GM21515 (cell line): ENCODE results near the gene KISS1.
"Not testable (repeated sequence)": the region's sequence is repeated elsewhere in the genome, so short reads cannot be mapped to it uniquely, and the experiment has no call there.

ENCODE experiments used
- ATAC-seq: cut with Tn5 transposase; IDR thresholded peaks from one replicate; pipeline ENCODE4 v1.9.1; 2021; ENCODE audit not compliant: unreplicated experiment

KISS1 gene, protein sequence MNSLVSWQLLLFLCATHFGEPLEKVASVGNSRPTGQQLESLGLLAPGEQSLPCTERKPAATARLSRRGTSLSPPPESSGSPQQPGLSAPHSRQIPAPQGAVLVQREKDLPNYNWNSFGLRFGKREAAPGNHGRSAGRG

DNA sequence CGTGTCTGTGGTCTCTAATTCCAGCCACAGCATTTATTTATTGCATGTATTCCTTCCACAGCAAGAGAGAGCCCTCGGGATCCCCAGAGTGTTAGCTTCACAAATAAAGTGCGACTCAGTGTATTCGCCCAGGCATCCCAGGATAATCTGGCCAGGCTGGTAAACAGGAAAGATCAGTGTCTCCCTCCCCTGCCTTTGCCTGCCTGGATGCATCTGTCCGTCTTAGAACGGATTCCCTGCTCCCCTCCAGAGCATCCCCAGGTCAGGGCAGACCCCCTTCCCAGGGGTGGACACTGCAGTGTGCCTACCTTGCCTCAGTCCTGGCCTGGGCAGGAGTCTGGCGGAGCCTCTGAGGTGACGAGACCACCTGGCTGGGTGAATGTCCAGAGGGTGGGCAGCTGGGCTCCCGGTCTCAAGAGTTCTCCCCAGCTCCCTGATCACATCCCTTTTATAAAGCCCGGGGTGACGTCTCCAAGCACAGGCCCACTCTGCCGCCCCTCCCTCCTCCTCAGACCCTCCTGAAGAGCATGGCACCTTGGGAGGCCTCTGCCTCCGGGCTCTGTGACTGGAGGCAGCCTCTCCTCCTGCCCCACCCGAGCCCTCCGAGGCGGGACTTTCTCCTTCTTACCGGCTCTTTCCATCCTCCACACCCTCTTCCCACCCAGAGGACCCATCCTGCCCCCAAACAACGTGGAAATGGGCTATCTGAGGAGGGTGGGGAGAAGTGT lies at the start of gene KISS1:
Gene KISS1, minus strand, starts transcription at position 424 of the 728 bp plus-strand sequence. CDS start 3,615 bp downstream, outside the sequence.
- no peak for ATAC-seq

DNA sequence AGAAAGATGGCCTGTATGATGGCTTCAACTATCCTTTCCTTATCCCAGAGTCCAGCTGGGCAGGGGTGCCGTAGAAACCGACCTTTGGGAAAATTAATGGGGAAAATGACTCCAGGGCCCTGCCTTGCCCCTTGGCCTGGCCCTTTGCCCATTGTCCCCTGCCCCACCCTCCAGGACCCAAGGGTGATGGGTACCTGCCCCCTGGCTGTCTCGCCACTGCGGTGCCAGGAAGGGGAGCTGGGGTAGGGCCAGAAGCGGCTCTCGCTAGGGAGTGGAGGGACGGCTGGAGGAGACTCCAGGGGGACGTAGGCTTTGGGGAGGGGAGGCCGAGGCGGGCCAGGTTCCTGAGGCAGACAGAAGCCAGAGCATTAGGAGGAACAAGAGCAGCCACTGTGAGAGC lies 46.6 kb upstream of the KISS1 start:
- no peak for ATAC-seq

DNA sequence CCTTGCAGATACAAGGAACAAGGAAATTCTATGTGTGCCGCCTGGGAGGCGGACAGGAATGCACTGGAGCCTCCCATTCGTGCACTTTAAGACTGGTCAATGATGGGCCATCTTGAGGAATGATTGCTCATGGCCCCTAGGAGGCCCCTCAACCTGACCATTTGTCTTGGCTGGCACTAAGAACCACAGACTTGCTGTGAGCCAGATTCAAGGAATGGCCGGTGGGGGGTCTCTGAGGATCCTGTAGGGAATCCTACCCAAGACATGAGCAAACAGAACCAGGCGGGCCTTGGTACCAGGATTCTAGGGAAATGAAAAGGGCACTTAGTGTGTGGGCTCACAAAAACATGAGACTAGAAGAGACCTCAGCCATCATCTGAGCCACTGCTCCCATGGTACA lies 45.6 kb upstream of the KISS1 start:
- ATAC-seq, result no peak

DNA sequence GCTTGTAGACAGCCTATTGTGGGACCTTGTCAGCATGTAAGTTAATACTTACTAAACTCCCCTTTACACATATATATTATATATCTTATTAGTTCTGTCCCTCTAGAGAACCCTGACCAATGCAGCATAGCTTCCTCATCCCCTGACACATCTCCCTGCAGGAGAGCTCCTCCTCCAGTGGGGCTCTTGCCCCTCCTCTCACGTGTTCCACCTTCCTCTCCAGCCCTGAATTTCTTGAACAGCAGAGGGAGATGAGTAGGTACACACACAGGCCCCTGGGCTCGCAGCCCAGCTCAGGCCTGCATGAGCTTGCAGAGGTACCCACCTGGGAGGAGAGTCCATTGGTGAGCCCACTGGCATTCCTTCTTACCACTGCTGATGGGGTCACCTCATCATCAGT lies 44.8 kb upstream of the KISS1 start:
- ATAC-seq, result no peak

DNA sequence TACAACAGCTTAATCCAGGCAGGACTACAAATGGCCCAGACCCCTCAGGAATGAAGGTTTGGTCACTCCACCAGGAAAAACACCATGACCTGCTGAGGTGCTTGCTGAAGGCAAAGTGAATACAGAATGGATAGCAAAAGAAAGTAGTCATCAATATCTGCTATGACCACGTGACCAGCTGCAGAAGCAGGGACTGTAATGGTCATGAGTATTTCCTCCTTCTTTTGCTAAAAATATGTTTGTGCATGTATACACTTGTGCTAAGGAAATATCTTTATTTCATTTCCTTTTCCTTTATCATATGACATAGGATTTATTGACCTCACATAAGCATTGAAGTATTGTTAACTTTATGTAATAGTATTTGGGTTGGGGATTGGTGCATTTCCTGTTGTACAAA lies 43.9 kb upstream of the KISS1 start:
- ATAC-seq, result no peak

DNA sequence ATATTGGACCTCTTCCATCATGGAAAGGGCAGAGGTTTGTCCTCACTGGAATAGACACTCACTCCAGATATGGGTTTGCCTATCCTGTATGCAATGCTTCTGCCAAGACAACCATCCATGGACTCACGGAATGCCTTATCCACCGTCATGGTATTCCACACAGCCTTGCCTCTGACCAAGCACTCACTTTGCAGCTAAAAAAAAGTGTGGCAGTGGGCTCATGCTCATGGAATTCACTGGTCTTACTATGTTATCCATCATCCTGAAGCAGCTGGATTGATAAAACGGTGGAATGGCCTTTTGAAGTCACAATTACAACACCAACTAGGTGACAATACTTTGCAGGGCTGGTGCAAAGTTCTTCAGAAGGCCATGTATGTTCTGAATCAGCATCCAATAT lies 43.1 kb upstream of the KISS1 start:
- ATAC-seq, result not testable (repeated sequence)

DNA sequence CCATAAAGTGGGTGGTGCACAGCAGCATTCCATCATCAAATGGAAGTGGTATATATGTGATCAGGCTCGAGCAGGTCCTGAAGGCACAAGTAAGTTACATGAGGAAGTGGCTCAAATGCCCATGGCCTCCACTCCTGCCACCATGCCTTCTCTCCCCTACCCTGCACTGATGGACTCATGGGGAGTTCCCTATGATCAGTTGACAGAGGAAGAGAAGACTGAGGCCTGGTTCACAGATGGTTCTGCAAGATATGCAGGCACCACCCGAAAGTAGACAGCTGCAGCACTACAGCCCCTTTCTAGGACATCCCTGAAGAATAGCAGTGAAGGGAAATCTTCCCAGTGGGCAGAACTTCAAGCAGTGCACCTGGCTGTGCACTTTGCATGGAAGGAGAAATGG lies 42.2 kb upstream of the KISS1 start:
- ATAC-seq, result not testable (repeated sequence)

DNA sequence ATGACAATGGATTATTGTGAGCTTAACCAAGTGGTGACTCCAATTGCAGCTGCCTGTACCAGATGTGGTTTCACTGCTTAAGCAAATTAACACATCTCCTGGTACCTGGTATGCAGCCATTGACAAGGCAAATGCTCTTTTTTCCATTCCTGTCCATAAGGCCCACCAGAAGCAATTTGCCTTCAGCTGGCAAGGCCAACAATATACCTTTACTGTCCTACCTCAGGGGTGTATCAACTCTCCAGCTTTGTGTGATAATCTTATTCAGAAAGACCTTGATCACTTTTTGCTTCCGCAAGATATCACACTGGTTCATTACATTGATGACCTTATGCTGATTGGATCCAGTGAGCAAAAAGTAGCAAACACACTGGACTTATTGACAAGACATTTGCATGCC lies 41.2 kb upstream of the KISS1 start:
- not testable (repeated sequence) for ATAC-seq

DNA sequence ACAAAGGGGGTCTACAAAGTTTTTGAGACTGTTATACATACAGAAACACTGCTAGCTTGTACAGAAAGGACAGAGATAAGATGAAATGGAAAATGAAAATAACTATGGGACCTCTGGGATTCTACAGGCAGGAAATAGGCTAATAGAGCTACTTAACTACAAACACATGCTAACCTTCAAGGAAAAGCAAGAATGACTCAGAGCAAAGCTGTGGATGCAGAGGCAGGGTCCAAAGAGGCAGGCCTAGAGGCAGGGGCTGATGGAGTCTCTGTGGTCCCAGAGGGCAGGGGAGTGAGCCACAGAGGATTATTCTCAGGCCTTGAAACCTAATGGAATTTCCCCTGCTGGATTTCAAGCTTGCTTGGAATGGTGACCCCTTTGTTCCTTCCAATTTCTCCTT lies 36.2 kb upstream of the KISS1 start:
- ATAC-seq, result no peak

DNA sequence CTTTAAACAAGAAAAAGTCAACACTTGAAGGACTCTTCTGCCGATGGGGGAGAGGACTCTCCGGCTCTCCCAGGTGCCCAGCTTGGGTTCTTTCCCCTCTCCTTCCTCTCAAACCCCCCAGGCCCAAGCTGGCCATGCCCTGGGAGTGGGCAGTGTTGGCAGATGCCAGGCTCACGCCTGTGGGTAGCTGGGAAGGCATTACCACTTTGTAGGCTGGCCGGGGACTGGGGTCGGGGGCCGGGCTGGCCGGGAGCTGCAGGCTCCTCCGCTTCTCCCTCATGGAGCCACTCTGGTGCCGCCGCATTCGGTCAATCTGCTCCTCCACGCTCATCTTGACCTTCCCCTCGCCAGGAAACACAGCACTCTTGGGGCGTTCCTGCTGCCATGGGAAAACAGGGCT lies 33.9 kb upstream of the KISS1 start:
- ATAC-seq, result no peak

DNA sequence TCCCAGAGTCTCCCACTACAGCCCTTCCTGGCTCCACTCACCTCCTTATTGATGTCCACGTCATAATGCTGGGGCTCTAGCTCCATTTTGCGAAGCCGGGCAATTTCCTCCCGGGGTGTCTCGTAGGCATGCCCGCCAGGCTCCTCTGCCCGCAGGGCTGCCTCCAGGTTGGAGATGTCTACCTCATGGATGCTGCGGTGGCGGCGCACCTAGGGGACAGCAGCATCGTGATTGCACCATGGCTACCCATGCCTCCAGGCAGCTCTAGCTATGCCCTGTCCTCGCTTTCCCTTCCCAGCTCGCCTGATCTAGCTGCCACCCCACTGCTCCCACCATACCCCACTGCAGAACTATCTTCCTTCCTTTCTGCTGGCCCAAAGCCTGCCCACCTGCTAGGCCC lies 32.6 kb upstream of the KISS1 start:
- ATAC-seq, result no peak

DNA sequence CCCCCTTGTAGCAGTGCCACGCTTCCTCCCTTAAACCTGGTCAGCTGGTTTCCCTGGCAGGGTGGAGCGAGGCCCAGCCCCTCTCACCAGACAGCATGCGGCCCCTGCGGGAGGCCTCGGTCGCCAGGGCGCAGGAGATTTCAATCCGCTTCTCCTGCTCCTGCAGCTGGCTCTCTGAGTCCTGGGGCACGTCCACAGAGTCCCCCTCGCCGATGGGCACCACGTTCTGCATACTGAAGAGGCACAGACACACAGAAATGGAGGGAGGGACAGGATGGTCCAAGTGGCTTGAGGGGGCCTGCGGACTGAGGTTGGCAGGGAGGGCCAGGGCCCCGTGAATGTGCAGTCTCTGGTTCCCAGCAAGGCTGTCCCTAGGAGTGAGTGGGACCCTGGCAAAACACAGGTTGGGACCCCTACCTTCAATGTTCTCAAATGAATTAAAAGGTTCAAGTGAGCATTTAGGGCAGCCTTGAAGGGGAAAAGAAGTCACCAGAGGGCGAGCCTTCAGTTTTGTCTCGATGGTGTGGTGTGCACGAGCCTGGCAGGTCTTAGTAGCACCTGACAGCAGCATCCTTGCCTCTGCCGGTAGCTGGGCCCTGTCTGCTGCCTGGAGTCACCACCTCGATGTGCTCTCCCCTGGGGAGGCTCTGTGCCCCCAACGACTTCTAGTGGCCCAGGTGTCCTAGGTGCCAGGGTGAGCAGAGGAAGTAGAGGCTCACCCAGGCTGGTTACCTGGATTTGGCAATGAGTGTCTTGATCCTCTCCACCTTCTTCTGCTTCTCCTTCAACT lies 31.9 kb upstream of the KISS1 start:
- ATAC-seq, result no peak

DNA sequence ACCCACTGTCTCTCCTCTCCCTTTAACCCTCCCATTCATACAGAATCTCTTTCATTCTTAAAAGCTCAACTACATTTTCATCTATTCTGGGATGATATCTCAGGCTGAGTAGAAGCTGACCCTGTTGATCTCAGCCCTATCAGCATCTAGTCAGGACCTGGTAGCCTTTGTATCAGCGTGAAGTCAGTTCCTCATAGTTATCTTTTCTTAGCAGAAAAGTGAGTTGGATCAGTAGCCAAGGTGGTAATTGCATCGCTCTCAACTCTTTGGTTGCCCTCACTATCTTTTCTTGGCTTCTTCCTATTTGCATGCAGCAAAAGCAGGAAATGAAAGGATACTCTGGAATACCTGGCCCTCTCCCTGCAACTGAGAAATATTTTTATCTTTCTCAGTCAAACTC lies 31.1 kb upstream of the KISS1 start:
- ATAC-seq, result no peak

DNA sequence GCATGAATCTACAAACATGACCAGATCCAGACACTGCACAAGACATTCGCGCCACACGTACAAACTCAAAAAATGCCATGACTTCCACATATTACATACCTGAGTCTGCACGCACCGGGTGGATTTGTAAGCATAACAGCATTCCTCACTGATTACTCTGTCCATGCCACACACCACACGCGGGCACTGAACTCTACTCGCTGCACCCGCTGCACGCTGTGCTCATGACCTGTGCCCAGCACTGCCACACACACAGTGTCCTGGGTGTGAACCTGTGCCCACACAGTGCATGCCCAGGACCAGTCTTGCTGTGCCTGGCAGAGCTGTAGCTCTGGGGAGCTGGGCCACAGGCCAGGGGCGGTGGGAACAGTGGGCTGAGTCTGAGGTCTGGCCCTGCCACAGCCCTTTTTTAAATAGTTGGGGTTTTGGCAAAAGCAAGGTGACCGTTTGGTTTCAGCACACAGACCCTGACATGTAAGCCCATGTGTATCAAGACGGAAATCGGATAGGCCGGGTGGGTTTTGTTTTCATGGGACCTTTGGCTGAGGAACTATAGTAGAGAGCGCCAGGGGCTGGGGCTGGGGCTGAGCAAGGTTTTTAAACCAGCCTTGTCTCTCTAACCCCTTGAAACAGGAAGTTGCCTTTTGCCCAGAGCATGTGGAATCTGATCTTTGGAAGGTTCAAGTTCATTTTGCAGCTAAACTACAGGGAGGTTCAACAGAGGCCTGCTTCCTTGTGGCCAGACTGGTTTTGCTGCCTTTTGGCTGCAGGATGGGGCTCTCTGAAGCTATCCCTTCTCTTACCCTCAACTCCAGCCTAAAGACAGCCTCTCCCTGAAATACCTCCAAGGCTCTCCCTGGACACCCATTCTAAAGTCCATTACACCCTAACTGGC lies 29.8 kb upstream of the KISS1 start:
- ATAC-seq, result no peak

DNA sequence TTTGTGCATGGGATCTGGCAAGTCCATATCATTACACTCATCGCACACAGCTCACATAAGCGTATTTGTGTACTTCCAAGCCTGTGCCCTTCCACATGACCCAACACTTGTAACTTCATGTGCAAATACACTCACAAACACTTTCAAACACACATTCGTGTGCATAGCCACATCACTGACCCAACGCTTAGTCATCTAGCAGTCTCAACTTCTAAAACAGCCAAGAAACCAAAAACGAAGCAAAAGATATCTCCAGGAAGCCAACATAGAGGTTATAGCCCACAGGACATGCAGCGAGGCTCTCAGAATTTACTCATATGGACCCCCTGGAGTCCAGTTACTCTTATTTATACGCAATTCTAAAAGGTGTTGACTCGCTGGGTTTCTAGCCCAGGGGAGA lies 28.4 kb upstream of the KISS1 start:
- ATAC-seq, result no peak

DNA sequence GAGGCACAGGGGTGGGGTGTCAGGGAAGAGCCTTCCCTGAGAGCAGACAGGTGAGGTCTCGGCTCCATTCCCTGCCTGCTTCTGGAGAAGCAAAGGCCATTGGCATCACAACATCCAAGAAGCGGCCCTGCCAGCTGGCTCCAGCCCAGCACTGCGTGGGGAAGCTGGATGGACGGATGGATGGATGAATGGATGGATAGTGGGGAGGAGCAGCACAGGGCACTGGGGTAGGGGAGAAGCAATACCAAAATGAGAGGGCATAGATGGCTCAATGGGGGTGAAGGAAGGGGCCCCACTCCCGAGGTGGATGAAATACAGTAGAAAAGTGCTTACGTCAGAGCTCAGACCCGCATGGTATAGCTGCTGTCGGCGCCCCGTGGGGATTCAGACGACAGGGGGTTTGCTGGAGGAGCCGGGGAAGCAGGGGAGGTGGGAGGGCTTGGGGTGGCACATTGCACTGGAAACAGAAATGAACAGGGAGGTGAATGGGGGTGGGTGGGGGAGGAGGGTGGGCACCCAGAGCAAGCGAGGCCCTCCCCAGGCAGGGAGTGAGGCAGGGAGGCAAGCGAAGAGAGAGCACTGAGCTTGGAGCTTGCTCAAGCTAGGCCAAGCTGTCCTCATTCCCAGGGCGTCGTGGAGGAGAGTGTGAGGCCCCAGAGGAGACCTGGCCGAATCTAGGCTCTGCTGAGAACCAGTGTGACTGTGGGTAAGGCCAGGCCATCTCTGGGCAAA lies 27.0 kb upstream of the KISS1 start:
- ATAC-seq, result no peak

DNA sequence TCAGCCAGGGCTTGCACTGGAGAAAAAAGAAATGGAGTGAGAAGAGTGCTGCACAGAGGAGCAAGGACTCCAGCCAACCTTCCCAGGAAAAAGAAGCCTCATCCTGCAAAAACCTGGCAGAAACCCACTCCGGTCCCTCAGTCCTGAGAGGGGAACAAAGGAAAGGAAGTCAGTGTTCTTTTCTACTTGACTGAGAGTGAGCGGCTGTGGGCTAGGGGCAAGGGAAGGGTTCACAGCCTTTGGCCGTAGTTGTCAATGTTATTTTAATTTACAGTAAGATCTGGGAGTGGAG lies 26.4 kb upstream of the KISS1 start:
- no peak for ATAC-seq

DNA sequence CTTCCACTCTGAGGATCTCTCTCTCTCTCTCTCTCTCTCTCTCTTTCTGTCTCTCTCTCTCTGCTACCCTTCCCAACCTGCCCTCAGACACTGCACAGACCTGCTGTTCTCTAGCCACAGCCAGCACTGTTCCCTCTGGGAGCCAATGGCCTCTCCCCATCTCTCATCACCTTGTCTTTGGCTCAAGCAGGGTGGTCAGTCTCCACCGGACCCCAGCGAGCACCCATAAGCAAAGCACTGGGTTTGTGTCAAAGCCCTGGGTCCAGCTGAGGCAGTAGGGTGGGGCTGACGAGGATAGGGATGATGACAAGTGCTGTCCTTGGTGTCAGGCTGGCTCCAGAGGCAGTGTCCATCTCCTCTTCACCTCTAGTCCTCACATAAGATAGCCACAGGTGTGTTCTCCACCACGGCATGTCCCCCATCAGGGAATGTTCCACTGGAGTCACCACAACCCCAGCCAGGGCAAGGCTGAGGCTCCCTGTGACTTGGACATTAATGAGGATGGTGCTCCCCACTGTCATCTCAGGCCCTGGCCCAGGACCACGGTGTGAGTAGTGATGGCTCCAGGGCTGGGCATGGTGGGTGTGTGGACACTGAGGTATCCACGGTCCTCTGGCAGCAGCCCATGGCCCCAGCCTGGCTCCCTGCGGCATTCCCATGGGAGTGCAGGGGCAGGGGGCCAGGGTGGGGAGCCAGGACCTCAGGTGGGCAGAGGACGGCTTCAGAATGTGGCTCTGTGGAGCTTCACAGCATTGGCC lies 25.9 kb upstream of the KISS1 start:
- no peak for ATAC-seq

DNA sequence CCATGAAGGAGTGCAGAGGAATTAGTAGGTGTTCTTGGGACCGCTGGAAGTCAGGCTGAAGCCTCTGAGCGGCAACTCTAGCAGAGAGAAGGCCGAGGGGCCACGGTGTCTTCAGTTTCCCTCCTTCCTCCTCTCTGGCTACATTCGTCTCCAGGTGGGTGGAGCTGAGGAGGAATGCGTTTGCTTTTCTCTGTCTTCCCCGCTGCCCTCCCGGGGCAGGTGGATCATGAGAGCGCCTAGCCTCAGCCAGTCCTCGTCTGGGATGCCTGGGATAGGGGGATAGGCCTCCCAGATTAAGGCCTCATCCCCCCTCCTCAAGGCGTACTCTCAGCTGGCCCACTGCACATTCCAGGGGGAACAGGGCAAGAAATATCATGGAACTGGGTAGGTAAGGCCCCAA lies 25.0 kb upstream of the KISS1 start:
- ATAC-seq, result no peak

DNA sequence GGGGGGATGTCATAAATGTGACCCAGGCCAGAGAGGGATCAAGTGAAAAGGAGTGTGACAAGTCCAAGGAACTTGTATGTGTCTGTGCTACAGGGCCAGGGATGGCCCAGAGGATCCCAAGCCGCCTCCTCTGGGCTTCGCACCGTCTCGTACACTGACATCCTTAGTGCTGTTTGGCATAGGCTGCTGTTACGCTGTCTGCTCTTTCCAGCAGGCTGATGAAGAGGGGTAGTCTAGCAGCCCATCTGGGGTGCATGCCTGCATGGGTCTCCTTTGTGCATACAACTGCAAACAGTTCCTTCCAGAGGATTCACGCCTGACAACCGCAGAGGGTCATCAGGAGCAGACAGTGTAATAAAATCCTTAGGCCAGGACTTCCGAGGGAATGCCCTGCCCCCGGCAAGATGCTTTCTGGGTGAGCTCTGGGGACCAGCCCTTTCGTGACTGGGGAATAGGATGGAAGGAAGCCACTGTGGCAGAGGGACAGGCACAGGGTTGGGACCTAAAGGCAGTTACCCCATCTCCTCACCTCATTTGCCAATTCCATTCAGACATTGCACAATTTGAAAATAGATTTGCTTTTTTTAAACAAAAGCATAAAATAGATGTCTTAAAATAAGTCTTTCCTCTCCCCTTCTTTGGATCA lies 23.8 kb upstream of the KISS1 start:
- ATAC-seq, result no peak
